Measurements from ENCODE around the gene DMBX1.

DMBX1 gene

DNA sequence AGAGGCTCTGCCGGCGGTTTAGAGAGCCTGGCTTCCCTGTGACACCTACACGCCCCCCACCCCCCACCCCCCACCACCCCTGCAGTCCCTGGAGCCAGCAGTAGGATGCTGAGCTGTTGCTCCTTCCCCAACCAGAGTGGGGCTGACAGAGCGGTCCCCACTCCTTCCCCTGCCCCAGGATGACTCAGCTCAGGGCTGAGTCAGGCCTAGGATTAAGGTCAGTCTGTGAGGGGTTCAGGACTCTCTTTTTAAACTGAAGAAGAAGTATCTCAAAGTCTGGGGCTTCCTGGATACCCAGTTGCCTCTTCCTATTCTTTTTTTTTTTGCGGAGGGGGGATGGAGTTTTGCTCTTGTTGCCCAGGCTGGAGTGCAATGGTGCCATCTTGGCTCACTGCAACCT, 19.1 kb downstream of the DMBX1 start:
- DNase-seq = no peak

DNA sequence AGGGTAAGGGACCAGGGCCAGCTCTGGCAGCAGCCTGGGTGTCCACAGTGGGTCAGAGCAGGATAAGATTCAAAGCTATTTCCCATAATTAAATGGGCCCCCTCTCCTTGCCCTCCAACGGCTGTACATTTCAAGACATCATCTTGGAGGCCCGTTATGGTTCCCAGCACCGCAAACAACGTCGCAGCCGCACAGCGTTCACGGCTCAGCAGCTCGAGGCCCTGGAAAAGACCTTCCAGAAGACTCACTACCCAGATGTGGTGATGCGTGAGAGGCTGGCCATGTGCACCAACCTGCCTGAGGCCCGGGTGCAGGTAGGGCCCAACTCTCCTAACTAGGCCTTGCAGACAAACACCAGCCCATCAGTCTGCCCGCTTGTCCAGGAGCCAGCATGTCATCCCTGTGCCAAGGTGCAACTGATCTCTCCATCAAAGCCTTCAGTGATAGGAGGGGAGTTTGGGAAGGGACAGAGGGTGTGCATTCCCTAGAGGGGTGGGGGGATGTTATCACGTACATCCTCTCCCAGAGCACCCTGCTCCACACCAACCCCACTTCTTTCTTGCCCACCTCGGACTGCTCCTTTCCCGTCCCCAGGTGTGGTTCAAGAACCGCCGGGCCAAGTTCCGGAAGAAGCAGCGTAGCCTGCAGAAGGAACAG, 20.8 kb downstream of the DMBX1 start:
- no peak for DNase-seq

- DNase-seq = no peak
Observed at GRCh38 chr1:46510998-46511365, 21.3 kb downstream of the DMBX1 start.

DNA sequence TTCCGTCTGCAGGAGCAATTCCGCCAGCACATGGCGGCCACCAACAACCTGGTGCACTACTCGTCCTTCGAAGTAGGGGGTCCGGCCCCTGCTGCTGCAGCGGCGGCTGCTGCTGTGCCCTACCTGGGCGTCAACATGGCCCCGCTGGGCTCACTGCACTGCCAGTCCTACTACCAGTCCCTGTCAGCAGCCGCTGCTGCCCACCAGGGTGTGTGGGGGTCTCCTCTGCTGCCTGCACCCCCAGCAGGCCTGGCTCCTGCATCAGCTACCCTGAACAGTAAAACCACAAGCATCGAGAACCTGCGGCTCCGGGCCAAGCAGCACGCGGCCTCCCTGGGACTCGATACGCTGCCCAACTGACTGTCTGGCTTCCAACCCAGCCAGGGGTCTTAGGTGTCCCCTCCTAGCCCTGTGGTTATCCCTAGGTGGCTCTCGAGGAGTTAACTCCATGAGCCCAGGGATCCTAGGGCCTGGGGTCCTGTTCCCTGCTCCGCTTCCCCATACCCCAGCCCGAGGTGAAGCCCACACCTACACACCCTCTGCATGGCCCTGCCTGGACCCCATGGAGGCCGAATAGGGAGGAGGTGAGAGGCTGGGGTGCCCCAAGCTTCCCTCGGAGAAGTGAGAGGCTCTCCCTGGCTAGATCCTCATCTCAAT, 22.6 kb downstream of the DMBX1 start:
- DNase-seq = no peak

- no peak for DNase-seq
Observed at GRCh38 chr1:46512792-46513190, 23.2 kb downstream of the DMBX1 start.

DNA sequence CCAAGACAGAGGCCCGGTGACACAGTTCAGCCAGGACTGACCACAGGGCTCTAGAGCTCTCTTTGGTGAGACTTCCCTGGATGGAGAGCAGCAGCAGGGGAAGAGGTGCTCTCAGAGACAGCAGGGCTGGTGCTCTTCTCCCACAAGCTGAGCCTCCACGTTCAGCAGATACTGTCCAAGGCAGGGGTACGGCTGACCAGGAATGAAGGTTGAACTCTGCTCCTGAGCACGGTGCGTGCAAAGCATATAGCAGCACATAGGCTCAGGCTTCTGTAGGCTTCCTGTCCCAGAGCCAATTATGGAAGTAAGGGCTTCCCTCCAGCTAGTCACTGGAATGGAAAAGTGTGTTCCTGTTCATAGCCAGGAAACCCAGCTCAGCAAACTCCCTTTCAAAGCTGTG, 23.9 kb downstream of the DMBX1 start:
- DNase-seq = no peak

- no peak for DNase-seq
Observed at GRCh38 chr1:46515576-46515975, 25.9 kb downstream of the DMBX1 start.

- DNase-seq = no peak
Observed at GRCh38 chr1:46516200-46516950, 26.7 kb downstream of the DMBX1 start.

GRCh38 chr1:46517010-46517600, 27.5 kb downstream of the DMBX1 start:
- no peak for DNase-seq

GRCh38 chr1:46517932-46518498, 28.4 kb downstream of the DMBX1 start:
- DNase-seq = no peak

DNA sequence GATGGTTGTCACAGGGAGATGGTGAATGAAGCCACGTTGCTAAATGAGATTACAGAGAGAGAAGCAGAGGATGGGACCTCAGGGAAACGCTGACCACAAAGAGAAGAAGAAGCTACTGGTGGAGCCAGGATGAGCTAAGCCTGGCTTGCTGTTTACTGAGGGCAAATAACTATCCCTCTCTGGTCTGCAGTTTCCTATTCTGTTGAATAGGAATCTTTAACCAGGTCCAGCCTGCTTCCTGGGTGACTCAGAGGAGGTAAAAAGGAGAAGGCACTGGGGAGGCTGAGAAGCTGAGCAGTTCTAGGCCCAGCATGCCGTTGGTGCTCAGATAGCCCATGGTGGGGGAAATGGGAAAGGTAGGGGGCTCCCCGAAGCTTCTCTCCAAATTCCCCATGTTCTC, 29.6 kb downstream of the DMBX1 start:
- DNase-seq = no peak

DNA sequence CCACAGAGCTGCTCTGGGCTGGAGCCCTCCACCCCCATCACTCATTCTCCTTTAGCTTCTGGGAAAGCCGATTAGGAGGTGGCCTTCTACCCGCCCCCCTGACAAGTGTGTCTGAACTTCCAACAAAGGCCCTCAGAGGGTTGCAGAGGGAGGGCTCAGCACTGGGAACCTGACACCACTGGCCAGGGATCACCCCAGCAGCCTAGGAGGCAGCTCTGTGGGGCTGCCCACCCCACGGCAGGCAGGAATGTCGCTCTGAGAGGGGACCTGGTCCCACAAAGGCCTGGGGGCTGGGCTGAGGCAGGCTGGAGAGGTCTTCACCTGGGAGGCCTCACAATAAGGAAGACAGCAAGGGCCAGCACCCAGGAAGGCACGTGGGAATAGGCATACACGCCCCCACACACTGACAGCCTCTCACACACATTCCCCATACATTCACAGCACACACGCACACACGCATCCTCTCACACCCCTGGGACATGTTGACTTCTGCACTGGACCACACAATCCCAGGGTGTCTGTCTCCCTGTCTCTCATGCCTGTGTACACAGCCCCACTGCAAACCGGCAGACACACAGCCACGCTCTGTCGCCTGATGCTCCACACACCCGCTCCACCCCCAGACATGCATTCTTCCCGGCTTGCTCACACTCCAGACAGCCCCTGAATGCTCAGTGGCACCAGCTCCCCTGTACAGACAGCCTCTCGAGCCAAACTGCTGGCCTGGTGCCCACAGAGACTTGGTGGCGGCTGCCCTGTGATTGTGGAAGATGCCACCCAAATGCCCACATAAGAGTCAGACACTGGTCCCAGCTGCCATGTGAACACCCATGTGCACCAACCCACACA, 30.7 kb downstream of the DMBX1 start:
- DNase-seq = no peak

DNA sequence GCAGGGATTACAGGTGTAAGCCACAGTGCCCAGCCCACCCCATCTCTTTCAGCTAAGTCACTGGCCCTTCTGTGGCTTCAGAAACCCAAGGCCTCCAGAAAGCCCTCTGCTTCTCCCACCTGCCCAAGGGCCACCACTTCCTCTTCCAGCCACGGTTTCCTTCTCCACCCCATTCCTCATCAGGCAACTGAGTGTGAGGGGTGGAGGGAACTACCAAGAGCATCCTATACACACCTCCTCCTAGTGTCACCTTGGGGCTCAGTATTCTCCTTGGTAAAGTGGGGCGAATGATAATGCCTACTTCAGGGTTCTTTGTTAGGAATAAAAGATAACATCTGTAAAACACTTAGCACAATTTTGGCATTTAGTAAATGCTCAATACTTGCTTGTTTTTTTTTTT, 31.8 kb downstream of the DMBX1 start:
- no peak for DNase-seq

DNA sequence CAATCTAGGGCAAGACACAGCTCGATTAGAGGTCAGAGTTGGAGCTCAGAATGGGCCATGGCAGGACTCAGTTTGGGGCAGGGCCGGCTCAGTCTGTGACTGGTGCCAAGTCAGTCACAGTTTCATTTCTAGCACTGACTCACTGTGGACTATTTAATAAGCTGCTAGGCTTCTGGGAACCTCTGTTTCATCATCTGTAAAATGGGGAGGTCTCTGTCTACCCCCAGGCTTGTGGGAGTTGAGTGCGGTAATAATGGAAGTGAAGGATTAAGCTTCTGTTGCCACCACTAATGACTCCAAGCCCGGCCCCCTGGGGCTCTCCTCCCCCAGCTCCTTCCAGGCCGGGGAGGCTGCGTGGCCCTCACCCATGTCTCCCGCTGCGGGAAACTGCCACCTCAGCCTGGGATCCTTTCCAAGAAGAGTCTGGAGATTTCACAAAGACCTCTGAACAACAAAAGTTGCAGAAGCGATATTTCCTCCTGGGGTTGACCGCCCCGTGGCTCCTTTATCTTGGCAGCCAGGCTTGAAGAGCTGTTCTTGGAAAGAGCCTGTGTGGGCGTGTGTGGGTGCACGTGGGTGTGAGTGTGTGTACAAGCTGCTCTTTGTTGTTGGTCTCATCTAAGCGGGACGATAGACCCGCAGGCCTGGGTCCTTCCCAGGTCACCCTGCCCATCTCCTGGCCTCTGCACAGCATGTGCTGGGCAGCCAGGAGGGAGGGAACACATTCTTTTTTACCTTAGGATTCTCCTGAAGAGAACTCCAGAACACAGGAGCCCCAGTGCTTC, 32.7 kb downstream of the DMBX1 start:
- DNase-seq = no peak

- DNase-seq = no peak
Observed at GRCh38 chr1:46522969-46523320, 33.3 kb downstream of the DMBX1 start.

- no peak for DNase-seq
Observed at GRCh38 chr1:46523496-46524353, 34.1 kb downstream of the DMBX1 start.

GRCh38 chr1:46524843-46525242, 35.2 kb downstream of the DMBX1 start:
- no peak for DNase-seq

- DNase-seq = no peak
Observed at GRCh38 chr1:46525253-46525983, 35.8 kb downstream of the DMBX1 start.

GRCh38 chr1:46526013-46526690, 36.5 kb downstream of the DMBX1 start:
- no peak for DNase-seq
